HG03469 (cell line): ENCODE measurements around the gene CNKSR2.

Experiments
- ATAC-seq: cut with Tn5 transposase; IDR thresholded peaks from one replicate; pipeline ENCODE4 v1.9.1; 2021; ENCODE audit warnings: mild to moderate bottlenecking, moderate library complexity, moderate number of reproducible peaks; ENCODE audit not compliant: unreplicated experiment

The CNKSR2 gene

DNA sequence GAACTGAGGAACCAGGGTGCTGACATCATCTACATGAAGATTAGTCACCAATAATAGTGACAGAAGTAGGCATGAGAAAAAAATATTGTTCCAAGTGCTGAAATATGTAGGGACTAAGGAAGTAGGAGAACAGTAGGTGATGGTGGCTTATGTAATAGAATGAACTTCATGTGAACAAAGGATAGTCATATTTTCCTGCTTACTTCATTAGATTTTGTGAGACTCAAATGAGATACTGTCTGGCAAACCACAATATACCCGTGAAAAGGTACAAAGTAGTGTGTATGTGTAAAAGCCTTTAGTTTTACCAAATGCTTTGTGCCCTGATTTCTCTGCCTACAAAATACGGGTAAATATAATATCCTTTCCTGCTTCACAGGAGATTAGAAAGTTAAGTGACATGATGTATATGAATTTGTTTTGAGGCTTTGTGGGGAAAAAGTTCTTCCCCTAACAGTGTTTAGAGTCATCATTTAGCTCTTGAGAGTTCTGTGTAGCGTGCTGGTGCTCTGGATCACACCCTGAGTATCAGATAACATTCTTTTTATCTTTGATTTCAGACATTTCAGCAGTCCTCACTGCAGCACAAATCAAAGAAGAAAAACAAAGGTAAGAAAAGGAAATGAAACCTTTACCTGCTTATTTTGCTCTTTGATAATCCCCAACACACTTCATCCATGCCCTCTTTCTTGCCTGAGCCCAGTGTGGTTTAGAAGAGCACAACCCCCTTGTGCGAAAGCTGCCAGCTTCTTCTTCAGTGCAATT is 216.0 kb downstream of the CNKSR2 start:
- no peak for ATAC-seq

DNA sequence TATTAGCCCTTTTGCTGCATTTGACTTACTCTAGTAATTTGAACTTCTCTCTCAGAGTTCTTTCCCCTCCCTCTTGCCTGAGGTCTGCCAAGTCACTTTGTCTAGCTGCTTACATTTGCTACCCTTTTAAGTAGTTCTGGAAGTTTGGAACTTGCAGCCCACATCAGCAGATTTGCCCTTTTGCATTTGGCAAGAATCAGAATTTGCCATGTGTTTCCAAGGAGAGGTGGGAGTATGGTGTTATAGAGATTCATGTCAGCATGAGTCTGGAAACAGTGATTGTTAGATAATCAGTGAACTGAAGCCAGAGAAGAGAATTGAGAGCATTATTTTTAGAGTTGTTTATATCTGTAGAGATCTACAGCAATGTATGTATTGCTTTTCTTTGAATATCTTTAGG is 231.8 kb downstream of the CNKSR2 start:
- no peak for ATAC-seq

DNA sequence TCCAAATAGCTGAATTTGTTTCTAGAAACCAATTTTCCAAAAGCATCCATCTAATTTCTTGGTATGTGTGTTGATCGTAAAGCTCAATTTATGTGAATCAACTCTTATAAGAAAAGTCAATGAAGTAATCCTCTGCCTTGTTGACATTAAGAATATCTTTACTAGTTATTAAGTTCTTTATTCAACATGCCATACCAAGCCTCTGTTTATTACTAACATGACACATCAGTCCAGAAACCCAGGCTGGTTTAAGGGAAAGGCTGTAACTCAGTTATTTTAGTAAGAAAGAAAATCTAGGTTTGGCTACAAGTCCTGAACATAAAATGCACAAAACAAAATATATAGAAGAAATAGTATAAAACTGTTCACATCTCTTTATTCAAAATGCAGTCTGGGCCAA is 235.9 kb downstream of the CNKSR2 start:
- no peak for ATAC-seq

DNA sequence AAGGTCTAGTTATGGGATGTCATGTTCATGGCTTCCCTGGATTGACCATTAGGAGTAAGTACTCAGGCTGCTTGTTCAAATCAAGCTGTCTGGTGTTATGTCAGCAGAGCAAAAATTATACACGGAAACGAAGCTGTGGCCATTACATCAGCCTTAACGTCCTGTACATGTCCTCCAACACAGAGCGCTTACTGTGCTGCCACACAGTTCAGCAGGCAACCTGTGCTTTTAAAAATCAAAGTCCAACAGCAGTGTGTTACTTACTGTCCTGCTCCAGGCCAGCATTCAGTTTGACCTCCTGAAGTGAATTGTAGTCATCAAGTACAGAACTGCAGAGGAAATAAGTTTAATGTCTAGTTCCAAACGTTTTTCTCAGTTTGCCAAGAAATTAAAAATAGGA is 237.9 kb downstream of the CNKSR2 start:
- no peak for ATAC-seq

DNA sequence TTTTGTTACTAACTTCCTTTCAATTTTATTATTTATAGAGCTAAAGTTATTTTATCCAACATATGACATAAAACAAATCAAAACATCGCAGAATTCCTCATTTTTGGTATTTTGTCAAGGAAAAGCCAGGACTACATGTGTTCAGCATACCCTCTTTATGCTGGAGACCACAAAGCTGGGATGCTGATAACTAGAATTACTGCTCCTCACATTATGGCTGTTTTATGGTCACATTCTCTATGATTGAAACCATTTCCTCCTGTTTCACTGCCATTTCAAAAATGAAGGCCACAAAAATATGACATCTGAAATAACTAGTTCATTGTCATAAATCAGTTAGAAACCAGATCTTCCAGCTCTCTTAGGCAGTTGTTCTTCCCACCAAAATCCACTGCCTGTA is 242.2 kb downstream of the CNKSR2 start:
- no peak for ATAC-seq

DNA sequence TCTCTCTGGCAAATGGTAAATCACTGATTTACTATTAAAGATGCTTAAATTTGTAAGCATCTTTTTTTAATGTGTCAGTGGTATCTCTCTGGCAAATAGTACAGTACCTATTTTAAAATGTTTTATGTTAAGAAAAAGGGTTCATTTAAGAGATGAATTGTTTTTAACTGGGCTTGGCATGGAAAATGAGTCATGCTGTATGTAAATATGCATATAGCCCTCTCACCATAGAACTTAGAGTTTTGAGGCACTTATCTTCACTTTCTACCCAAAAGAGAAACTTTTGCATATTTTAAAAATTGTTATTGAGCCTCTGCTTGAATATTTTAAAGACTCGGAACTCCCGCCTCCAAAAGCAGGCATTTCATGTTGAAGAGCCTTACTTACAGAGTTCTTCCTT is 246.0 kb downstream of the CNKSR2 start:
- no peak for ATAC-seq

DNA sequence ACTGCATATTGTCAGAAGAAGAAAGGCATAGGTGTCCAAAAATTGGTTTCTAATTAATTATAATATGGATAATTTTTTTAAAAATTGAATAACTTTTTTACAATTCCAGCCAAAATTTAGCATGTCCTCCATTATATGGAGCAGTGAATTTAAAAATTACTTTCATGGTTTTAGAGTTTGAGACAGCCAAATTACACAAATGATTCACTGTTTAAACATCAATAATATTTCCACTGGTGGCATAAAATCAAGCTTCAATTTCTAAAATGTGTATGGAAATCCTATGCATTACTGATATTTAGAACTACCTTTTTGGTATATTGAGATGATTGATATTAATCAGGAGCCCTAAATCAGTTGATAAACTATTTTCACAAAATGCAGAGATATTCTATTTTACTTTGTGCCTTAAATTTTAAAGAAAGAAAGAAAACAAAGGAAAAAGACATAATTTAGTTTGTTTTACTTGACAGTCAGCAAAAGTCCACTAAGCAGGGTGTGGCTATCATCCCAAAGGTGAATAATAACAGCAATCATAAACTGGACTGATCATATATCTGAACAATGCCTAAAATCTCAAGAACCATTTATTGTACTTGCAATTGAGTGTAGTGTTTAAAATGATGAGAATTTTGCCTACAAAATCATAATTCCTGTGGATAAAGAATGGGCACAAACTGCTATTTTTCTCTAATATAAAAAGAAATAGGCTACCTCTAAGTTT is 249.7 kb downstream of the CNKSR2 start:
- ATAC-seq: no peak

DNA sequence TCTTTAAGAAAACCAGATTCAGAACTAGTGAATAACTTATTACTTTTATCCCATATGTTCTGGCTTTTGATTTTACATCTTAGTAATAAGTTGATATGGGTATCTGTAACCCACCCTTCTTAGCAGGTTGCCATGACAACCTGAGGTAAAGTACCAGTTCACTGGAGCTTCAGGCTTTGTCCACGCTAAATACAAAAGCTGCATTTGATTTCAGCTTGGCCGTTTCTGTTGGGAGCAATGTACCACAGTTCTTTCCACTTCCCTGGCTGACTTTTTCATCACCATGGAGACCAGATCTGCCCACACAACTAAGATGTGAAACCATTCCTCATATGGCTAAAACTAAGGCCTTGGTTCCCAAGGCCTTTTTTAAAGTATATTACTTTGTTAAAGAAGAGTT is 257.8 kb downstream of the CNKSR2 start:
- ATAC-seq: no peak

DNA sequence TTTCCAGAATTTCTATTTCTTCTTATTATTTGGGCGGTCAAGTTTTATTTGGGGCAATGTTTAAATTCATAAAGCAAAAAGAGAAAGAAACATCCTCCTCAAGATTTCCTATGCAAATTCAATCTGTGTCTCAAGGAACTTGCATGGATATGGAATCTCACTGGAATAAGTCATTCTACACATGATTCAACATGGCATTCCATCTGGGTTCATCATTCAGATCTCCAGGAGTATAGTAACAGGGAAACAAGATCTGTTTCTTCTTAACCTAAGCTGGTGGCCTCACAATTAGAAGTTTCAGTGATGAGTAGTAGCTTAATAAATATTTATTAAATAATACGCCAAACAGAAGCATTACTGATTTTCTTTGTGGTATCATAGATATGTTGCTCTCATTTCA is 264.1 kb downstream of the CNKSR2 start:
- no peak for ATAC-seq

DNA sequence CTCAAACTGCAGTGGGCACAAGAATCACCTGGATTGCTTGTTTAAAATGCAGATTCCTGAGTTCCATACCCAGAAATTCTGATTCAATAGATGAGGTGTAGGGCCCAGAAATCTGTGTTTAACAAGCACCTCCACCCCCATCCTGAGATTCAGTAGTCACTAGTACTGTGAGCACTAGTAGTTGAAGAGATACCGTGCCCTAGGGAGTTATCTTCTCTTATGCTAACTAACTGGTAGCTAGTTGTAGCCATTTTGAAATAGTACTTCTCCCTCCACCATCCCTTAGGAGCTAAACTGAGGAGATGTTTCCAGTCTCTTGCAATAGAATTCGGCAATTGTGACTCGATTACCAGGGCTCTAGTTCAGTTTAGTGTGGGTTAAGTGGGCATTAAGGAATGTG is 265.6 kb downstream of the CNKSR2 start:
- no peak for ATAC-seq

DNA sequence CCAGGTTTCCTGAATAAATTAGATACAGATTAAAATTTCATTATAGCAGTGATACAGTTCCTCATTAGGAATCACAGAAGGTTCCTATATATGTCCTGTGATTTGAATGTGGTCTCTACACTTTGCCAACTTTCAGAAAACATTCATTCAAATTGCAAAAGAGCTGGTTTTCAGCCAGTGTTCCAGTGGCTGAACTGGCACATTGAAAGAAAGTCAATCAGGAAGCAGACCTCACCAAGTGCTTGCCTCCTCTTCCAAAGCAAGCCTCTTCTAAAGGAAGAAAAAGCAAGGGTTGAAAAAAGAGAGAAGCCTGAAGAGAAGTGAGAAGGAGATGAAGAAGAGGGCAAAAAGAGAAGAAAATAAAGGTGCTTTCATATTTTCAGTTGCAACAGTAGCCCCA is 271.2 kb downstream of the CNKSR2 start:
- ATAC-seq: no peak

DNA sequence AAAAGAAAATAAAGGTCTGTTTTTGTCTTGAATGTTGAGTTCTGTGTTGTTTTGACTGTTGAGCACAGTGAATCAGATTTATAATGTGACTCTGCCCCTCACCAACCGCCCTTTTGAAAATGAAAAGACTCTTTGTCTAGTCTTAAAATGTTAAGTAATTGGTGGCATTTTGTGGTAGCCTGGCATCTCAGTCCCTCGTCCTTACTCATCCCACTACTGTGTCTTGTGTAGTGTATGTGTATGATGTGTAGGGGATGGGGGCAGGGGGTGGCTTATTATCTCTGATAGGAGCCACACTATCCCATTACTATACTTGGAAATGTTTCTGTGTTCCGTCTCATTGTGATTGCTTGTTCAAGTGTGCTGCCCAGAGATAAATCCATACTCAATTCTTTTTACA is 271.7 kb downstream of the CNKSR2 start:
- no peak for ATAC-seq

DNA sequence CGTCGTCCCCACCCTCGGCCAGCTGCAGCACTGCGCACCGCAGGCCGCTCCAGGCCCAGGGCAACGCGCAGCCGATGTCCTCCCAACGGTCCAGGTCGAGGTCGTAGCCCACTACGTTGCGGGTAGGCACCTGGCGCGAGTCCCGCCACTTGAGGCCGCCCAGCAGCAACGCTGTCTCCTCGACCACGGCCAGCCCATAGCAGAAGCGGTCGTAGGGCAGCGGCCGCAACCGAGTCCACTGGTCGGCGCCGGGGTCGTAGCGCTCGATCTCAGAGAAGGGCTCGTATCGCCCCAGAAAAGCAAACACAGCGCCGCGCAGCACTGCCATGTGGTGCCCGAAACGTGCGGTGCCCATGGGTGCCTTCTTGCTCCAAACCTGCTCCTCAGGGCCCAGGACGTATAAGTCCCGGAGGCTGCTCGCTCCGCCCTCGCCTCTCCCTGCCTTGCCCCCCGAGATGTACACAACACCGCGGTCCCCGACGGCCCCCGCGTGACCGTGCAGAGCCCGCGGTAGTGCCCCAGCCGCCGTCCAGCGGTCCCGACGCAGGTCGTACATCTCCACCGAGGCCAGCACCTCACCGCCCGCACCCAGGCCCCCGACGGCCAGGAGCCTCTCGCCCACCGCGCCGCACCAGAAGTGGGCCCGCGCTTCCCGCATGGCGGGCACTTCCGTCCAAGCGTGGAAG is 281.8 kb downstream of the CNKSR2 start:
- no peak for ATAC-seq

DNA sequence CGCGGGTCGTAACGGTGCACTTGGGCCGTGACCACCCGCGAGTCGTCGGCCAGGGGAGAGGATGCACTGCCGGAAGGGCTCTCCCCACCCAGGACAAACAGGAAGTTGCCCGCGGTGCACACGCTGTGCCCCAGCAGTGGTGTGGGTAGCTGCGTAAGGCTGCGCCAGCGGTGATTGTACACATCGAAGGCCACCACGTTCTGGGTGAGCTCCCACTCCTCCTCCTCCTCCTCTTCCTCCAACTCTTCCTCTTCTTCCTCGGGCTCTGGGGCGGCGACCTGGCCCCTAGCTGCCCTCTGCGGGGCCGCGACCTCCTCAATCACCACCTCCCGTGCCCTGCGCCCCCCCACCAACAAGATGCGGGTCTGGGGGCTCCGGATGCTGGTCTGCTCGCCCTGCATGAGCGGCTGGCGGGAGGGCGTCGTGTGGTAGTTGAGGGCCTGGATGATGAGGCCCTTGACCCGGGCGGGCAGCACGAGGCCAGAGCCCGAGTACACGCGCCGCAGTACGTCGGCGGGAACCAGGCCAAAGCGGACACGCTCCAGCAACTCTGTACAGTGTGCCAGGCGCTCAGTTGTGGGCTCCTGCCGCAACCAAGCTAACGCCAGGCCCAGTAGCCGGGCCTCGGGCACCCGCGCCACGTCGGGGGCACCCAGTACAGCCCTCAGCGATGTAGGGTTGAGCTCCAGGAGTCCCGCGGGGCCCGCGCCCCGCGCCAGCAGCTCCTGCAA is 282.5 kb downstream of the CNKSR2 start:
- no peak for ATAC-seq

DNA sequence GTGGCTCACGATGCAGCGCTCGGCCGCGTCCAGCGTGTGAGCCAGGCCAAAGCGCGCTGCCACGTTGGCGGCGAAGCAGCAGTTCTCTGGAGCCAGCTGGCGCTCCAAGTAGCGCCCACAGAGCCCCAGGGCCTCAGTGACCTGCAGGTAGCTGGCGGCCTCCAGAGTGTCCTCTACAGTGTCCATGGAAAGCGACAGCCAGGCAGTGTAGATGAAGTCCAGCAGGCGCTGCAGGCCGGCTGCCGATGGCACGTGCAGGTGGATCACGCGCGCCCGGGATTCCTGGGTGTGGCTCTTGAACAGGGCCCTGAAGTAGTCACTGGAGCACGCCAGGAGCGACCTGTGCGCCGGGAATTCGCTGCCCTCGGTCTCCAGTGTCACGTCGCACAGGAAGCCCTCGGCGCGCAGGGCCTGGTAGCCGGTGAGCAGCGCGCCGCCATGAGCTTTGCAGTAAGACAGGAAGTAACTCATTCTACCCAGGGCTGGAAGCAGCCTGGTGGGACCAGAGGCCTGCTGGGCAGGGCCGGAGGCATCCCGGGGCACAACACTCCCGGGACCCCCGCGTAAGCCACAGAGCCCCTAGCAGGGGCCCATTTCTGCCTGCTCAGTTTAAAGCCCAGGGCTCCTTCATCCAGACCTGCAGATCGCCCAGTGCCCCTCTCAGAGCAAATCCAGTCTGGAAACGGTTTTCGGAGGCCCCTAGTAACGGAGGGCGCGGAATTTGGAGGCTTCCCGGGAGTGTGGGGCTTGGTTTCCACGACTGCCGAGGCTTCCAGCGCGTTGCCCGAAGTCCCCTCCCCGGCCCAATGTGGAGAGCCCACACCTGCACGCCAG is 283.3 kb downstream of the CNKSR2 start:
- no peak for ATAC-seq

DNA sequence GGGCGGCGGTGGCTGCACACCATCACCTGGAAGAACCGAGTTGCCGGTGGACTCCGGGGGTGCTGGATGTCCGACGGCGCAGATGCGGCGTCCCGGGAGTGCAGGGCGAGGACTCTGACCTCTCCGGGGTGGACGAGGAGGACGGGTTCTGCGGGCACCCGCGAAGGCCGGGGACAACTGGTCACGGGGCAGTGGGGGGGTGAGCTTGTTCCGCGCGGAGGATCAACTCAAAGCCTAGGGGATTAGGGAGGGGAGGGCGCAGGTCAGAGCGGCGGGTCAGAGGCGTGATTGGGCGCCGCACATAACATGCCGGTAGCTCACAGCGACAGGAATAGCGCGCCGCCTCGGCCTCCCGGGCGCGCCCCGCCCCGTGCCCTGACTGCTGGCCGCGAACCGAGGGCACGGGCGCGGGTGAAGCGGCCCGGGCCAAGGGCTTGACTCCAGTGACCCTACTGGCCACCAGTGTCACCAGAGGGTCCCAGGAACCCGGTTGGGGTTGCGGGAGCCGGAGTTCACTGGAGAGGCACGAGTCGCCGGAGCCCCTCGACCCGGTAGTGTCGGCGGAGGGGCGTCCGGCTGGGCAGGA is 284.0 kb downstream of the CNKSR2 start, which contains the start of gene KLHL34:
Gene KLHL34 (minus strand): TSS at position 179 of the 586 bp plus-strand sequence. CDS start 542 bp downstream, outside the sequence.
- no peak for ATAC-seq

DNA sequence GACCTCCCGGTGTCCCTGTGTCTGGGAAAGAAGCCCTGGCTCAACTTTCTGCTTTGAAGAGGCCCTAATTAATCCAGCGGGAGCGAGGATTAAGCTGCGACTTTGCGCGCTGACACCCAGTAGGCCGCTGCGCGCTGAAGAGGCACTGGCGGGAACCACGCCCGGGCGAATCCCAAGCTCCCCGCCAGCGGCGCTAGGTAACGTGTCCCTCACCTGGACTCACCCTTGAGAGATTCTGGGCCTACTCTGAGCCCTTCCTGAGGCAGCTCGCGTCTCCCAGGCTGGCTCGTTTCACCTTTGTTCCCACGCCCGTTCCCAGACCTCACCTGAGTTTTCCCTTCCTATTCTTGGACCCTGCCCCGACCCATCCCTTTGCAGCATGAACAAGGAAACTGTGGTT is 284.5 kb downstream of the CNKSR2 start:
- no peak for ATAC-seq

DNA sequence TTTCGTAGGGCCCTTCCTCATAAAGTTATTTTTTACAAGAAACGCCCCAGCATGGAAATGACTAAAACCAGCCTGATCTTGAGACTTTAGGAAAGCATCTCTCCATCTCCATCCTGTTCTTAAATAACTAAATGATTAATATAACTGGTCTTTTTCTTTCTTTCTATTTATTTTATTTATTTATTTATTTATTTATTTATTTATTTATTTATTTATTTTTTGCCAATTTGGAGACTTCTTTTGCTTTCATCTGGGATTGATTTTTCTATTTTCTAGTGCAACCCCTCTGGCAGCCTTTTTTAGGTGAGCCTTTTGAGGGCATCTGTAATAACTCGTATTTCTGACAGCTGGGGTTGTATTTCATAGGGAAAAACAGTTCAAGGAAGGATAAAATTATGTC is 285.1 kb downstream of the CNKSR2 start:
- no peak for ATAC-seq

DNA sequence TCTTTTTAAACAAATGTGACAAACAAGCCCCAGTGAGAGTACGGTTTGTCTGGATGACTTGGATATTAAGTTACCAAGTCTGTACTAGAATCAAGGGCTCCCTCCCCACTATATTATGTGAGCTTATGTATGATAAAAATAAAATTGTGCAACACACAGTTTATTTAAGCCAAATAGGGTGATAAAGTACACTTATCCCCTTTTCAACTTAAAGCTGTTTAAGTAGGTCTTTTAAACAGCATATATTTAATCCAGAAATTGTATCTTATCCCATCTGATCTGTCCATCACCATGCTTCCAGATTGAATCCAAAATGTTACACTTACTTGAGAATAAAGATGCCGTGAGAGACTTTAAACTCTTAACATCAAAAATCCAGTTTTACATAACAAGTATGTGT is 285.9 kb downstream of the CNKSR2 start:
- no peak for ATAC-seq

DNA sequence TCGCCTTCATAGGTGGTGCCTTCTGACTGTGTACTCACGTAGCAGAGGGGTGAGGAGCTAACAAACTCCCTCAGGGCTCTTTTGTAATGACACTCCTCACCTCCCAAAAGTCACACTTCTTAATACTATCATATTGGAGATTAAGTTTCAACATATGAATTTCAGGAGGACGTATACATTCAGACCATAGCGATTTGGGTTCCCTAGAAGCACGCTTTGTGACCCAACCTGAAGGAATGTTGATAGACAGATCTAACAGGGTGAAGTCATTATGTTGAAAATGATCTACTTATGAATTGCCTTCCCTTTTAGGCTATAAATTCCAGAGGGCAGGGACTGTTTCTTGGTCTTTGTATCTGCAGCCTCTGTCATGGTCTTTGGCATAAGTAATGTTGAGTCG is 287.1 kb downstream of the CNKSR2 start:
- no peak for ATAC-seq
